ENCODE data around the gene TCERG1L. TPM values are rescaled to one million over a fixed set of nuclear protein-coding genes. Genes with fewer than 3 reads are reported as not detected.

TCERG1L gene
- polyA plus RNA-seq, 3 donors from 2014 or later: not detected

DNA sequence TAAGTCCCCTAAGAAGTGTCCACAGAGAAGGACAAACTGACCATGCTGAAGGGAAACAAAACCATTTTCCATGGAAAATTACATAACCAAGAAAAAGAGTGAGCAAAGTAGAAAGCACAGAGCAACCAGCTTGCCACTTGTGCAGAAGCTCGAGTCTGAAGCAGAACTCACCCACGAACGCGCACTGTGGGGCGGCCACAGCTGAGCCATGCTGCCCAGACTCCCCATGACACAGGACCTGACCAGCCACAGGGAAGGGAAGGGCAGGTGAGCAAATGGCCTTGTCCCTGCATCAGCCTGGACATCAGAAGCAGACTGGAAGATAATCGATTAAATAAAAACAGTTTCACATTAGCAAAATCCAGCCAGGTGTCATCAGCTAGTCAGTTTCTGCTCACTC is 95.7 kb downstream of the TCERG1L start:
- Mint-ChIP-seq H3K4me1 (no peaks in the 10 kb centered on the region), H3K27me3 (ENCODE audit: low read depth in 3 of 3) (peaks cover 0 to 1% (median 0%) of the 10 kb centered on the region in 3 donors), H3K9me3 (no peaks in the 10 kb centered on the region), H3K4me3 (no peak overlapping the region), H3K27ac (no peak overlapping the region), H3K36me3 (no peaks in the 10 kb centered on the region)
- DNase-seq: no peak

DNA sequence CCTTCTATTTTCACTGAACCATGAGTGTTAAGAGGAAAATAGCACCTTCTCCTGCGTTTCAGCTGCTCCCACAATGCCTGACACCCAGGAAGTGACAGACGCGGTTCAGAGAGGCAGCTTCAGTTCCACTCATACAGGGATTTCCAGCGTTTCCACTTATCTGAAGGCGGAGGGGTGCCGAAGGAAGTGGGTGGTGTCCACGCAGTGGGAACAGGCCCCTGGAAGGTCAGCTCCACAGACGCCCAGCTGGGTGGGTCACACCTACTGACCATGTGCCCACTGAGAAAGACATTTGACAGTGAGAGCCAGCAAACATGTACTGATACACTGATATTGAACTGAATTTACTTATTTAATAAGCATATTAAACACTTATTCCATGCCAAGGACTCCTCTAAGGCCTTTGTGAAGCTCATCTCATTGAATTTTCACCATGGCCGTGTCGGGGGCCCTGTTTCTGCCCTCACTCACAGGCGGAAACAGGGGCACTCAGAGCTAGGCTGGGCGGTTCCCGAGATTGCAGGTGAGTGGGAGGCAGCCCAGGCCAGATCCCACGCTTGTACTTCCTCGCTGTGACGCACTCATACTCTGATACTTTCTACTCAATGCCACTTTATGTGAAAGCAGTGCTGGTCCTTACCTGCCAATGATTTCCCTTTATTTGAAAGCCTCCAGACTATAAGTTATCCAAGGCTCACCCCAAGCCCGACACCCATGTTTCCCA is 96.8 kb downstream of the TCERG1L start:
- H3K4me1 Mint-ChIP-seq: no peaks in the 10 kb centered on the region
- H3K4me3 Mint-ChIP-seq: no peak overlapping the region
- H3K27ac Mint-ChIP-seq: no peak overlapping the region
- no peaks in the 10 kb centered on the region for H3K36me3 Mint-ChIP-seq
- no peak for DNase-seq
- H3K27me3 Mint-ChIP-seq (ENCODE audit: low read depth in 3 of 3): peaks cover 0 to 1% (median 0%) of the 10 kb centered on the region in 3 donors
- no peaks in the 10 kb centered on the region for H3K9me3 Mint-ChIP-seq

DNA sequence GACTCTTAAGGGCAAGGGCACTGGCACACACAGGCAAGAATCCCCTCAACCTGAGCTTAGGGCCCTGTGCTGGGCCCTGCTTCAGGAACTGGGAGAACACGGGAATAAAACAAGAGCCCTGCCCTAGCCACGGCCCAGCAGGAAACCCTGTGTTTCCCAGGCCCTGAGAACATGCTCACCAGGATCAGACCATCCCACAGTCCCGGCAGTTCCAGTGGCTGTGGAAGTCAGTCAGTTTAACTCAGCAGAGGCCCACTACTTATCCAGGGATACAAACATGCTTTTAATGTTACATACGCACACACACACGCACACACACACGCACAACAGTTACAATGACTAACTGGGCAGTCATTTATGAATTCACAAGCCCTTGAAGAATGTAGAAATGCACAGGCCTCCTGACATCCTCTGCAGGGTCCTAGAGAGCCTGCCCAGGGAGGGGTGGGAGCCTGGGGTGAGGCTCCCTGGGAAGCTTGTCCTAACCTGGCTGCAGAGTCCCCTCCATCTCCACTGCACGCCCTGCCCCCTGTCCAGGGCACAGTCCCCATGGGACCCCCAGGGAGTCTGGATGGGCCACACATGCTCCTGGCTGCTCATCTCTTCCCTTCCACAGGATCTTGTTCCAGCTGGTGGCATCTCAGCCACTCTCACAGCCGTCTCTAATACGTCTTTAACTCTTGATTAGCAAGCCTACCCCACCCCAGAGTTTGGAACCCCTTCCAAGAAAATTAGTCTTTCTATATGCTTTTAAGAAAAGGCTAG is 97.6 kb downstream of the TCERG1L start:
- H3K4me1 Mint-ChIP-seq: no peaks in the 10 kb centered on the region
- peaks cover 0 to 1% (median 0%) of the 10 kb centered on the region in 3 donors for H3K27me3 Mint-ChIP-seq (ENCODE audit: low read depth in 3 of 3)
- H3K27ac Mint-ChIP-seq: no peak overlapping the region

DNA sequence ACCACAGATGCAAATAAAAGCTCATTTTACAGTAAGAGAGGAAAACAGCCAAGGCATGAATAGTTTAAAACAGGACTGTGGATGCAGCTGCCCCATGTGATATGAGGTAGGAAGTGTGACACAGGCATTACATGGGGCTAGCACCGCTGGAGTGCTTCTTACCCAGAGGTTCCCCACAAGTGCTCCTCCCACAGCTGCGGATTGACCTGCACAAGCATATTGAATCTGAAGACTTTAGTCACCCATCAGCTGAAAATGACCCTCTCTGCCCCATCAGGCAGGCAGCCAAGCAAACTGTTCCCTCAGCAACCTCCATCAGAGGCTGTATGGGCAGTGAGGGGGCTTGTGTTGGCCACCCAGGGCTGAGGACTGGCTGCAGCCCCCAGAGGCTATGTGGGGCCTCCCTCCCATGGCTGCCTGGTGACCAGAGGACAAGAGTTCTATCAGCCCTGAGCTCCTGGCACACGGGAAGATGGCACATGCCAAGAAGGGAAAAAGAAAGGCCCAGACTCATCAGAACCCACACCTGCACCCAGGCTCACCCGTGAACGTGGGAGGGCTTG is 98.7 kb downstream of the TCERG1L start:
- Mint-ChIP-seq H3K27ac (no peak overlapping the region), H3K36me3 (no peaks in the 10 kb centered on the region), H3K4me1 (no peaks in the 10 kb centered on the region), H3K9me3 (no peaks in the 10 kb centered on the region), H3K27me3 (ENCODE audit: low read depth in 3 of 3) (peaks cover 0 to 1% (median 0%) of the 10 kb centered on the region in 3 donors), H3K4me3 (no peak overlapping the region)
- DNase-seq: no peak

More for the DNA sequence above, 97.6 kb downstream of the TCERG1L start:
- Mint-ChIP-seq H3K4me3 (no peak overlapping the region), H3K36me3 (no peaks in the 10 kb centered on the region), H3K9me3 (no peaks in the 10 kb centered on the region)
- DNase-seq: no peak

DNA sequence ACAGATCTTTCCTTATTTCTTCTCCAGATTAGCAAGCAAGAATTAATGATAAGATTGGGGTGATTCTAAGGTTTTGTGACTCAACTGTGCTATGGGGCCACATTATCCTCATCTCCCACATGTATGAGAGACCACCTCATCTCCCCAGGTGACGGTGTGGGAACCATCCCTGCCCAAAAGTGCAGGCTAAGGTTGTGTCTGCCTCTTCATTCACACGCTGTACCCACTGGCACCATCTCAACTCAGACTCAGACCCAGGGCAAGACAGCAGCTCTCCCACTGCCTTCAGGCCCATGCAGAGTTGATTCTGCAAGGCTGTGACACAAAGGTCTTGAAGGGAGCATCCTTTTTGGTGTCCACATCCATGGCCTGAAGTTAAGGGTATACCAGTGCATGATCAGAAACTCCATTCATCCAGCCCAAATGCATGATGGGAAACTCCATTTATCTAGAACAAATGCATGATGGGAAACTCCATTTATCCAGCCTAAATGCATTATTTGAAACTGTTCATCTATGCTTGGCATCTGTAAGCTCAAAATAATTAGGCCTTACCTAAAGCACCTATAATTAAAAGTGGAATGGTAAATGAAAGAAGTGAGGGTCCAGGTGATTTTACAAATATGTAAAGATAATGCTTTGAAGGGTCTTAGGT is 99.4 kb downstream of the TCERG1L start:
- peaks cover 0 to 2% (median 1%) of the 10 kb centered on the region in 3 donors for H3K27me3 Mint-ChIP-seq (ENCODE audit: low read depth in 3 of 3)
- H3K4me1 Mint-ChIP-seq: no peaks in the 10 kb centered on the region
- no peaks in the 10 kb centered on the region for H3K9me3 Mint-ChIP-seq
- no peaks in the 10 kb centered on the region for H3K36me3 Mint-ChIP-seq
- no peak for DNase-seq
- no peak overlapping the region for H3K4me3 Mint-ChIP-seq
- no peak overlapping the region for H3K27ac Mint-ChIP-seq

DNA sequence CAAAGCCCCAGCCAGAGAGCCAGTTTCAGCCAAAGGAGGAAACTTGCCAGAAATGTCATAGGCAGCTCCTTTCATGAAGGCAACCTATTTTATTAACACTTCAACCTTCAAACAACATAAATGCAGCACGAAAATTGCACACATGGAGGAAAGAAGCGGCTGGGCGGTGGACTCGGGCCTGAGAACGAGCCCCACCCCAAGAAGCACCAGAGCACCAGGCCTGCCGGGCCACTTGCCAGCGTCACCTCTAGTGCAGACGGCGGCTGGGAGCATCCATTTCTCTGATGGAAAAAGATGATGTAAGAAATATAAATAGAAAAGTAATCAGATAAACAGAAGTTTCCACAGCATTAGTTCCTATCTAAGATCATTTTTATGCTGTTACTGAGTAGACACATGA is 100.0 kb downstream of the TCERG1L start:
- no peaks in the 10 kb centered on the region for H3K36me3 Mint-ChIP-seq
- no peaks in the 10 kb centered on the region for H3K4me1 Mint-ChIP-seq
- H3K4me3 Mint-ChIP-seq: no peak overlapping the region
- no peak for DNase-seq
- H3K9me3 Mint-ChIP-seq: no peaks in the 10 kb centered on the region
- H3K27ac Mint-ChIP-seq: no peak overlapping the region
- peaks cover 0 to 2% (median 1%) of the 10 kb centered on the region in 3 donors for H3K27me3 Mint-ChIP-seq (ENCODE audit: low read depth in 3 of 3)

DNA sequence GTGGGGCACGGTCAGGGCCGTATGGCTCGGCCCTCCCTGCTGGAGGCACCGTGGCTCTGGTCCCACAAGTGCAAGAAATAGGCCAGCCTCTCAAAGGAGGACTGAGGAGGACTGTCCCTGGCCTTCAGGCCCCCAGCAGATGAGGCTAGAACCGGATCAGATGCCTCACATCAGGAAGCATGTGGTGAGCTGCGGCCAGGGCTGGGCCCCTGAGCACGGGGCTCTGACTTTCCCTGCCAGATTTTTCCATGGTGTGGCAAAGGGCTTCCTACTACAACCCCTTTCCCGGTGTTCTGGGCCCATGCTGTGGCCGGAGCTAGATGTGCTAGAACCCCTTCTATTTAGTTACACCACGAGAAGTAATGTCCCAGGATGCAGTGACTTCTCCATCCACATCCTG is 100.4 kb downstream of the TCERG1L start:
- Mint-ChIP-seq H3K27ac (no peak overlapping the region), H3K4me3 (no peak overlapping the region), H3K4me1 (no peaks in the 10 kb centered on the region), H3K36me3 (no peaks in the 10 kb centered on the region), H3K27me3 (ENCODE audit: low read depth in 3 of 3) (peaks cover 0 to 2% (median 1%) of the 10 kb centered on the region in 3 donors), H3K9me3 (no peaks in the 10 kb centered on the region)
- DNase-seq: no peak

DNA sequence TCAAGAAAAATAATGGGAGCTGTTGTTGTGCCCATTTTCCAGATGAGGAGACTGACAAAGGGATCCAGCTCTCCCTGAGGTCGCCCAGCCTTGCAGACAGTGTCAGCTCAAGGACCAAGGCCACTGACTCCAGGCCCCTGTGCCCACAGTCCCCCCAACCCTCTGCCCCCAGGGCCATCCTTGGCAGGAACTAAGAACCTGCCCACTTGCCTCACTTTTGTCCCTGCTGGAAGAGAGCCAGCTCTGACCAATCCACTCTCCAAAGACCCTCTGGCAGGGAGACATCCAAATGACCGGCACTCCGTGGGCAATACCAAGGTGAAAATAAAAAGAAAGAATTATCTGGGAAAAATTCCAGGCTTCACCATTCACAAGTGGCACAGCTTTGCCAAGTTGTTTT is 101.3 kb downstream of the TCERG1L start:
- Mint-ChIP-seq H3K9me3 (no peaks in the 10 kb centered on the region), H3K27me3 (ENCODE audit: low read depth in 3 of 3) (peaks cover 0 to 2% (median 2%) of the 10 kb centered on the region in 3 donors), H3K27ac (no peak overlapping the region), H3K4me3 (no peak overlapping the region), H3K4me1 (no peaks in the 10 kb centered on the region), H3K36me3 (no peaks in the 10 kb centered on the region)
- DNase-seq: no peak

DNA sequence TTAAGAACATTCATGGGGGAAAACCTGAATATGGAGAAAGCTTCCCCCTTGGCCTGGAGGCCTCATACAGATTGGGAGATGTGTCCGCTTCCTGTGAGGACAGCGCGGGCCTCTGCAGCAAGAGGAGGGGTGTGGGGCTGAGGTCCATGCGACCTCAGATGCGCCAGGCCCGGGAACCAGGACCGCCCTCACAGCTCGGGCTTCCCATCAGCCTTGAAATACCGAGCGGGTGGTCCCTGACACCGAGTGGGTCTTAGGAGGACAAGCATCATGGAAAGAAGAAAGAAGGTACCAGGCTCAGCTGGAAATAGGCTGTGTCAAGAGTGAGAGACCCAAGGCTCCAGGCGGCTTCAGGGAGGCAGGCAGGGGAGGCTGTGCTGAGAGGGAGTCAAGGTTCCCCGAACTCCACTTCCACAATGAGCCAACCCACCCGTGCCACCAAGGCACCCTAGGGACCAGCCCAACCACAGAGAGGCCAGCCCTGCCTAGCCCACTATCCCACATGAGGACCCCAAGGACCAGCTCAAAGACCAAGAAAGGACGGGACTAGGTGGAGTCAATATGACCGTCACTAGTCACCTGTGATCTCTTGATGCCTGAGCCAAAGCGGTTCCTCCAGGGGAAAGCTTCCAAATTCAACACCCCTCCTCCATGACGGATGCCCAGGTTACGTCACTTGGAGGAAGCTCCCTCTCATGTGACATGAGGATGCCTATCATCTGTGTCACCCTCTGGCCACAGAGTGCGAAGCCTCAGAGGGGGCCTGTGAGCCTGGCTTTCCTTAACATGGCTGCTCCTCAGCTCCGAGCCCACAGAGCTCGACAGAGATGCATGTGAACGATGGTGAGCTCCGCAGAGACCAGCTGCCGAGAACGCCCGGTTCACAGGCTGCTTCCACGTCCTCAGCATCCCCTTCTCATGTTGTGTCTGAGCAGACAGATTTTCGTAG is 103.7 kb downstream of the TCERG1L start:
- no peaks in the 10 kb centered on the region for H3K9me3 Mint-ChIP-seq
- no peak overlapping the region for H3K4me3 Mint-ChIP-seq
- no peak for DNase-seq
- no peaks in the 10 kb centered on the region for H3K36me3 Mint-ChIP-seq
- no peak overlapping the region for H3K27ac Mint-ChIP-seq
- H3K4me1 Mint-ChIP-seq: no peaks in the 10 kb centered on the region
- H3K27me3 Mint-ChIP-seq (ENCODE audit: low read depth in 3 of 3): peaks cover 0 to 2% (median 2%) of the 10 kb centered on the region in 3 donors

DNA sequence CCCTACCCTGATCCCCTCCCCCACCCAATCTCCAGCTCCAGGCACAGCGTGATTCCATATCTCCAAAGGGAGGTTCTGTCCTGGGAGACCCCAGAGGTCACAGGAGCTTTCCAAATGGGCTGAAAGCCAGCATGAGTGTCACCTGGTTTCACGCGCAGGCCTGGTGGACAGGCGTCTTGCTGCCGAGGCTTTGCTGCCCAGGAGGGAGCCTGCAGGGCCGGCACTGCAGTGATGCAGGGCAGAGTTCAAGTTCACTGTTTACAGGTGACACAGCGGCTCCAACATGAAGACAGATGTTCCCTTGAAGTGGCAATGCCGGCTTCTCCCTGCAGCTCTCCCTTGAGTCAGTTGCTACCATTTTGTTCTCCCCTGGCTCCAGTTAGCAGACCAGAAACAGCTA is 104.3 kb downstream of the TCERG1L start:
- Mint-ChIP-seq H3K4me1 (no peaks in the 10 kb centered on the region), H3K27me3 (ENCODE audit: low read depth in 3 of 3) (peaks cover 0 to 2% (median 2%) of the 10 kb centered on the region in 3 donors), H3K9me3 (no peaks in the 10 kb centered on the region), H3K36me3 (no peaks in the 10 kb centered on the region), H3K4me3 (no peak overlapping the region), H3K27ac (no peak overlapping the region)
- no peak for DNase-seq

DNA sequence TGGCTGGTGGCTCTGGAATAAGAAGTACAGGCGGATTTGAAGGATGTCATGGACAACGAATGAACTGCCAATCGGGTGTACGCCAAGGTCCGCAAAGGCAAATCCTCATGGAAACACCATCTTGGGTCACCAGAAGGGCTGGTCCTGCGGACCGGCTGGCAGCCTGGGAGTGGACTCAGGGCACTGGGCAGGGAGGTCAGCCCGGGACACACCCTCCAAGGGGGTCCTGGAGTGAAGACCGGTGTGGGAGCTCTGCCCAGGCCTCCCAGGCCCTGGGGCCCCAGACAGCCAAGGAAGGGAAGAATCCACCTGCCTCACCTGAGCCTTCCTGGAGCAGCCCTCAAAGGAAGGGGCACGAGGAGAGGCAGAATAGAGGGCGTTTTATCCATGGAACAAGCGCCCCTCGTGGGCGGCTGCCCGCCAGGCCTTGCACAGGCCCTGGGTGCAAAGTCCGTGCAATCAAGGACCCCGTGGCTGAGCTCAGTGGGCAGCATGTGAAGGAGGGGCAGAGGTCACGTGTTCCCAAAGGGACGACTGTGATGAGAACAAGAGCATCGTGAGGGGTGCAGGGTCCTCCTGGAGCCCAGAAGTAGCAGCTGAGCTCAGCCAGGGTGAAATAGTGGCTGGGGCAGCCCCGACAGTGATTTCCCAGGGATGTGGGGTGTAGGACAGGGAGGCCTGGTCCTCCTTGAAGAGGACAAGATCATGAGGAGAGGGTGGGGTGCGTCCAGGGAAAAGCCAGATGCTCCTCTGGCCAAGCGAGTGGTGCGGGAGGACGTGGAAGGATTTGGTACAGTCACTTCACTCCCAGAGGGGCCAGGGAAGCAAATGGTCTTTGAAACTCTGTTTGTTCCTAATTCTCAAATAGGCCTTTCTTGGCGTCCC is 105.2 kb downstream of the TCERG1L start:
- no peak overlapping the region for H3K4me3 Mint-ChIP-seq

DNA sequence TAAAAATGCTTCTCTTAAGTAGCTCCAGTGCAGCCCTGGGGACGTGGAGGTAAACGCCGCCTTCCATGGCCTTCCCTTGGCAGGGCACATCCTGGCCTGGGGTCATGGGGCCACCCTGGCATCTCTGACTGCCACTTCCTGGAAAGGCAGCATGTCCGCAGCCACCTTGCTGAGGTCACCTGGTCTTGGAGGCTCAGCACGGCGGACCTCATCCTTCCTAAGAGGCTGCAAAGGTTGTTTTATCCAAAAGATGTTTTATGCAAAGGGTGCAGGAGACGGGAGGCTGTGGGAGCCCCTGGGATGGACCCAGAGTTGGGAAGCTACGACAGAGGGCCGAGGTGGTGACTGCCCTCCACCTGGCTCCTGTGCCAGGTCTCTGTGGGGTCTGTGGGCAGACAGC is 106.0 kb downstream of the TCERG1L start:
- no peaks in the 10 kb centered on the region for H3K36me3 Mint-ChIP-seq
- peaks cover 0 to 2% (median 2%) of the 10 kb centered on the region in 3 donors for H3K27me3 Mint-ChIP-seq (ENCODE audit: low read depth in 3 of 3)
- no peaks in the 10 kb centered on the region for H3K9me3 Mint-ChIP-seq
- H3K4me3 Mint-ChIP-seq: no peak overlapping the region
- H3K27ac Mint-ChIP-seq: no peak overlapping the region
- no peak for DNase-seq
- no peaks in the 10 kb centered on the region for H3K4me1 Mint-ChIP-seq

More for the DNA sequence above, 105.2 kb downstream of the TCERG1L start:
- DNase-seq: no peak
- H3K4me1 Mint-ChIP-seq: no peaks in the 10 kb centered on the region
- no peak overlapping the region for H3K27ac Mint-ChIP-seq
- H3K27me3 Mint-ChIP-seq (ENCODE audit: low read depth in 3 of 3): peaks cover 0 to 2% (median 2%) of the 10 kb centered on the region in 3 donors
- H3K9me3 Mint-ChIP-seq: no peaks in the 10 kb centered on the region
- H3K36me3 Mint-ChIP-seq: no peaks in the 10 kb centered on the region

Data from immature natural killer cell (primary cell).